Measurements from ENCODE around the gene DDX21. TPM values are rescaled to one million over a fixed set of nuclear protein-coding genes. Genes with fewer than 3 reads are reported as not detected.

DDX21 gene
- 33.0 and 36.7 TPM in 2 replicates for total RNA-seq

GRCh38 chr10:68955832-68956532 is at the start of gene DDX21:
DDX21 (plus strand) TSS chr10:68956170; CDS start chr10:68956226, 56 bp downstream.

GRCh38 chr10:68988530-68989316 is 32.8 kb downstream of the DDX21 start, which contains the start of gene KIFBP:
KIFBP (plus strand) TSS chr10:68988803; CDS start chr10:68988833, 30 bp downstream.

Other genes with a start within 250 kb of the DDX21 start
- gene CCAR1, start 234.9 kb upstream of the DDX21 start, total RNA-seq, result 28.9 and 32.9 TPM in 2 replicates
- 0.17 TPM in 1 of 2 replicates, not detected in the other for gene STOX1, start 128.6 kb upstream of the DDX21 start, total RNA-seq
- 64.8 and 65.2 TPM in 2 replicates for gene DDX50, start 54.9 kb upstream of the DDX21 start, total RNA-seq
- gene KIFBP, start 32.6 kb downstream of the DDX21 start, total RNA-seq, result 29.1 and 35.9 TPM in 2 replicates
- 16.7 and 25.8 TPM in 2 replicates for gene SRGN, start 131.9 kb downstream of the DDX21 start, total RNA-seq
- 28.8 and 49.0 TPM in 2 replicates for gene VPS26A, start 168.0 kb downstream of the DDX21 start, total RNA-seq
- 29.2 and 29.8 TPM in 2 replicates for gene SUPV3L1, start 224.1 kb downstream of the DDX21 start, total RNA-seq

Data from smooth muscle cell of trachea (primary cell).